NCI-H1092 (cell line): ENCODE results near the gene PLXND1.
A peak's percentile ranks its signal among the peaks of the same experiment; 100 is the strongest.
"Not testable (repeated sequence)": the region's sequence is repeated elsewhere in the genome, so short reads cannot be mapped to it uniquely, and the experiment has no call there.

Source experiments
- DNase-seq: peaks from one replicate; lab custom pipeline; 2025; lab: John Stamatoyannopoulos, UW

The PLXND1 gene

DNA sequence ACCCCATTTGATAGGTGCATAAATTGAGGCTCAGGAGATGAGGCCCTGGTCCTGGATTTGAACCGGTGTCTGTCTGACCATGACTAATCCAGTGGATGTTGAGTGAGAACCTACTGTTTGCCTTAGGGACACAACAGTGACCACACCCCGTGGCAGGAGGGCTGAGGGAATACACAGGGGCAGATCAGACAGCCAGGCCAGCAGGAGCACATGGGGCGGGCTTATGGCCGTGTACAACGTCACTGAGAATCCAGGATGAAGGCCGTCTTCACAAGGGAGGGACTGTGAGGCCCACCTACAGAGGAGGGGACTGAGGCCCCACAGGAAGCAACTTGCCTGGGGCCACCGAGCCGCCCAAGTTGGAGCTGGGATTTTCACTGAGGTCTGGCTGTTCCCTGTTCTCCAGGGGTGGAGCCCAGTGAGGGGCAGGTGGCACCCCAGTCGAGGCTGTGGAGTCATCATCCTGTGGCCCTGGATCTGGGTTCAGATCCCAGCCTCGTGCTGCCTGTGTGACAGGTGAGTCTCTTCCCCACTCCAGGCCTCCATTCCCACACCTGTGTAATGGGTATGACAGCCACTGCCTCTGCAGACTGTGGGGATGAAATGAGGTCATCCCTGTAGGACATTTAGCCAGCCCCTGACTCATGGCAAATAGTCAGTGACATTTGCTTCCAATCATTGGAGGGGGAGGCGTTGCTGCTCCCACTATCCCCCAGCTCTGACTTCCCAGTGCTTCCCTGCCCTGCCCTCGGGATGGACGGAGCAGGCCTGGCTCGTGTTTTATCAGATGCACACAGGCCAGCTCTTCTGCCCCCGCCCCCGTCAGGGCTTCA, 6.3 kb upstream of the PLXND1 start:
- DNase-seq = no peak

DNA sequence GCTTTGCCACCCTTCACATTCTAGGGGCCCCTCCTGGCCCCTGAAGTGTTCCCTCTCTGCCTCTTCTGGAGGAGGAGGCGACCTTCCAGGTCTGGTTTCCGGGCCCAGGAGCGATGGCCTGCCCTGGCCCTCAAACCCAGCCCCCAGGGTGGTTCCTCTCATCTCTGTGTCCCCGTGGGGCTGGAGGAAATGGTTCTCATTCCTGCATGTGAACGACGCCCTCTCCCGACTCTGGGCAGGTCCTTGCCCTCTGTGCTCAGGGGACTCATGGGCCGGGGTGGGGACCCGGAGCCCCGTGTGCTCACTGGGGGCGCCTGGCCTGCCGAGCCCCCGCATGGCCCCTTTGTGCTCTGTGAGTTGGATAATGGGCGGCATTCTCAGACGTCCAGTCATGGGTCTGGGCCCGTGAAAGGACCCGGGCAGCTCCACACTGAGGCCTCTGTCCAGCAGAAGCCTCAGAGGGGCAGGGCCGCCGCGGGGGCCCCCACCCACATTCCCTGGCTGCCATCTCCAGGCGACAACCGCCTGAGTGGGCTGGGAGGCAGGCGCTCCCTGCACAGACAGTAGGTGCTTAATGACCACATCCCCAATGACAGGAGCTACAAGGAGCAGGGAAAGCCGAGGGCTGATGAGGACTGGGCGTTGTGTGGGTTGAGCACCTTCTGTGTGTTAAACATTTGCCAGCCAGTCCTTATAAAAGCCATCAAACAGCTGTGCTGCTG, 5.5 kb upstream of the PLXND1 start:
- DNase-seq = no peak

DNA sequence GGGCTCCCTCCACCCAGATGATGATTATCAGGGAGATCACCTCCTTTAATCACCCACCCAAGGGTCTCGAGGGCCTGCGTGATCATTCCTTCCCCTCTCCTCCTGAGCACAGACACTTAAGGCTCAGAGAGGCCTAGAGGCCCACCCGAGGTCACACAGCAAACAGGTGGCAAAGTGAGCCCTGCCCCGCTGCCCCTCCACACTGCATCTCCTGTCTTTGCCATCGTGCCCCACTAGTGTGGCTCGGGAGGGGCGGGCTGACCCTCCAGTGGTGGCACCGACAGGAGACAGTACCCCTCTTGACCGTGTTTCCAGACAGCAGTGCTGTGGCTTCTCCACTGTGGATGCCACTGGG, 4.9 kb upstream of the PLXND1 start:
- no peak for DNase-seq

DNA sequence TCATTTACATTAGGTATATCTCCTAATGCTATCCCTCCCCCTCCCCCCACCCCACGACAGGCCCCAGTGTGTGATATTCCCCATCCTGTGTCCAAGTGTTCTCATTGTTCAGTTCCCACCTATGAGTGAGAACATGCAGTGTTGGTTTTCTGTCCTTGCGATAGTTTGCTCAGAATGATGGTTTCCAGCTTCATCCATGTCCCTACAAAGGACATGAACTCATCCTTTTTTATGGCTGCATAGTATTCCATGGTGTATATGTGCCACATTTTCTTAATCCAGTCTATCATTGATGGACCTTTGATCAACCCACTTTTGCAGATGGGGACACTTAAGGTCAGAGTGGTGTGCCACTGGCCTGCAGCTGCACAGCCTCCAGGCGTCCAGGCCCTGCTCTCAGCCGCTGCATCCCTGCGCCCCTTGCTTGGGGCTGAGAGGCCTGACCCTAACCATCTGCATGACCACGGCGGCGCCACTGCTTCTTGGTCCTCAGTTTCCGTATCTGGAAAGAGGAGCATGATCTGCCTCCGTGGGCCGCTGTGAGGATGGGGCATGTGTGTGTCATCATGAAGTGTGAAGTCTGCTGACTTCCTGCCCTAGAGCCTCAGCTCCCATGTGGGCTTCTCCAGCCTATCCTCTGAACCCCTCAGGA, 4.4 kb upstream of the PLXND1 start:
- not testable (repeated sequence) for DNase-seq

DNA sequence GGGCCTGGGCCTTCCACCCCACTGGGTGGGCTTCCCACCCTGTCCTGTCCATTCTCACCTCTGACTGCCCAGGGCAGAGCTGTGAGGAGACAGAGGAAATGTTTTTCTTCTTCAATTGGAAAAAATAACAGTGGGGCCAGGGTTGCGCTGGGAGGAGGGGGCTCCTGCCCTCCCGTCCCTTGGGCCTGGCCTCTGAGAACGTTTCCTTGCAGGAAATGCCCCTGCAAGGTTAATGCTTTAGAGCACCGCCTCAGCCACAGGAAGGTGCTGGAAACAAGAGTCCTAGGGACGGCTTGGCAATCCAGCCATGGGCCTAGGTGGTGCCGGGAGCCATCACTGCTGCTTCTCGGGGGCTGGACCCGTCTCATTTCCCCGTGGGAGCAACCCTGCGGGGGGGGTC, 3.8 kb upstream of the PLXND1 start:
- DNase-seq = no peak

DNA sequence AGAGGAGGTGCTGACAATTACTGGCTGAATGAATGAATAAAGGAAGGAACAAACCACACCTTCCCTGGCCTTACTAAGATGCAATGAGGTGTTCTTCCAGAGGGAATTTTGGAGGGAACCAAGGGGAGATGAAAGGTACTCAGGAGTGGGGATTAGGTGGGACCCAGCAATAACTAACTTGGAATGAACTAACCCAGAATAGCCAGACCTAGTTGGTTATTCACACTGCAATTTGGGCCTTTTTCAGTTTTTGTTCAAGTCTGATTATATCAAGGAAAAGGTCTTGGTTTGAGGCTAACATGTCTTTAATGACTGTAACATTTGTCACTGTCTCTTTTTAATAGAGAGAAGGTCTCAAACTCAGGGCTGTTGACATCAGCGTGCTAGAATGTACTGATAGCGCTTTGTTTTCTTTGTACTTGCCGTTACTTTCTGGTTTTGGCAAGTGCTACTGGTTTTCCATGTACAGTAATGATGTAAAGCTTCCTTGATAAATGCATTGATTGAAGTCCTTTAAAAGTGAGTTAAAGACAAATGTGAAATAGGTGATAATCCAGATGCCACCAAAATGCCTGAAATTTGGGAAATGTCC, 3.2 kb upstream of the PLXND1 start:
- no peak for DNase-seq

DNA sequence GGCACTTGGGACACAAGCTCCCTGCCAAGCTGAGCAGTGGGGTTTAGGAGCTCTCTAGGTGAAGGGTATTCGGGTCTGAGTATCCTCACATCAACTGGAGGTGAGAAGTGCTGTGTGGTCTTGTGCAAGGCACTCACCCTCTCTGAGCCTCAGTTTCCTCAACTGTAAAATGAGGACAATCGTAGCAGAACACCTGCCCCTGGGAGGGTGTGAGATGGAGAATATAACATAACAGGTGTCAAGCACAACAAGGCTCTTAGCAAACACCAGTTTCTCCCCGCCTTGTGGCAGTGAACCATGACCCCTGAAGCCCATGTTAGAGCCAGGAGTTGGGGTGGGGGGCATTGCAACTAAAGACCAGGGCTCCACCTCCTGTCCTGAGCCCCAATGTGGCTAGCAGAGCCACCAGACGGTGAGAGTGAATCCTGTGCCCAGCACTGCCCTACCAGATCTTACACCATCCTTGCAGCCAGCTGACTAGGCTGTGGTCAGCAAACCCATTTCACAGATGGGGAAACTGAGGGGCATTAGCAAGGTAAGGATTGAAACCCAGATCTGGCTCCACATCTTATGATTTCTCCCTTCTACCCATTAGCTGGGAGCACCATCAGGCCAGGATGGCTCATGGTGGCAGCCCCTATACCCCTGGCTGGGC, 2.6 kb upstream of the PLXND1 start:
- DNase-seq = no peak

DNA sequence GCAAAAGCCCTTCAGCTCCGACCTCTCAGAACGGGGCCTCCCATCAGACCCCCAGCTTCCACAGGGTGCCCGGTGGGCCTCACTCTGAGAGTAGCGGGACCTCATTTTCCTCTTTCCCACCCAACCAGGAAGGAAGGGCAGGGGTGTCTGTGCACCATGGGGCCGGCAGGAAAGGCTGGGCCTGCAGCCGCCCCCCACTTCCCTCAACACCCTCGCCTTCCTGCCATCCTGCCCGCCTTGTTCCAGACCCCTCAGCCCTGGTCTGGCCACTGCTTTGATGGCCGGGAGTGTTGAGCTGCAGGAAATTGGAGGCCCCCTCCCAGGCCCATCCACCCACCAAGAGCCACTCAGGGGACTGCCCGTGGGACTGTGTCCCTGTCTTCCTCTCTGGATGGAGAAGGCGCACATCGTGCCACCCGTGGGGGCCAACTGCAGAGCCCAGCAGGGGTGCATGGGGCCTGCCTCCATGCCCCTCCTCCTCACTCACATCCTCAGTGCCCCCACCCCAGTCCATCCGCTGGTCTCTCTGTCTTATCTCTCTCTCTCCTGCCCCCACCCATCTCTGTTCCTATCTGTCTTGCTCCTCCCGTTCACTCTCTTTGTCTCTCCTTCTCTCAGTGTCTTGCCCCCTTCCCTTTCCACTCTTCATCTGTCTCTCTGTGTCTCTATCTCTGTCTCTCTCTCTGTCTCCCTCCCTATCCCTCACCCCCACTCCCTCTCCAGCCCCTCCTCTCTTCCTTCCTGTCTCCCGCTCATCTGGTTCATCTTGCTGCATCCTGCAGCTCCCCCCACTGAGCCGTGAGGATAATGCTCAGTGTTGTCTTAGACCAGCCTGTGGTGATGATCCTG, 1.8 kb upstream of the PLXND1 start:
- peak; percentile 50 for DNase-seq

DNA sequence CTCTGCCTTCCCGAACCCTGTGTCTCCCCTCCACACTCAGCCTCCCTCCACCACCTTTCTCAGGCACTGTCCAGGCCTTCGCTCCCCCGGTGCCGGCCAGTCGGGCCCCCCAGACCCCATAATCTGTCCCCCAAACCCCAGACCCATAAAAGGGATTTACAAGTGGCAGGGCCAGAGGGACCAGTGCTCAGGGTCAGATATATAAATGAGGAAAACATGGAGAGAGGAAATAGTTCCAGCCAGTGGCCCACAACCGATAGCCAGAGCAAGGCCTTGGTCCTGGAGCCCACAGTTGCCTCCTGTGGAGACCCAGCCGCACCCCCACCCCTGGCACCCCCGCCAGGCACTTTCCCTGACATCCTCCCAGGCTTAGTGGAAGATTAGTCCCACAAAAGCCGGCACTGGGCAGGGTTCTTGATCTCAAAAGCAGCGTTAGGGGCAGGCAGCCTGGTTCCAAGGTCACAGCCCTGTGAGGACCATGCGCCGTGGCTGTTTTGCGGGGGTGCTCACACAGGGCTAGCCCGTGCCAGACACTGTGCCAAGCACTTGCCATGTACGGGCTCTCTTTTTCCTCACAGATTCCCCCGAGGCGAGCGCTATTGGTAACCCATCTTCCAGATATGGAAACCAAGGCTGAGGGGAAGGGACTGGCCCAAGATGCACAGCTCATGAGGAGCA, 1.1 kb upstream of the PLXND1 start:
- DNase-seq = no peak

DNA sequence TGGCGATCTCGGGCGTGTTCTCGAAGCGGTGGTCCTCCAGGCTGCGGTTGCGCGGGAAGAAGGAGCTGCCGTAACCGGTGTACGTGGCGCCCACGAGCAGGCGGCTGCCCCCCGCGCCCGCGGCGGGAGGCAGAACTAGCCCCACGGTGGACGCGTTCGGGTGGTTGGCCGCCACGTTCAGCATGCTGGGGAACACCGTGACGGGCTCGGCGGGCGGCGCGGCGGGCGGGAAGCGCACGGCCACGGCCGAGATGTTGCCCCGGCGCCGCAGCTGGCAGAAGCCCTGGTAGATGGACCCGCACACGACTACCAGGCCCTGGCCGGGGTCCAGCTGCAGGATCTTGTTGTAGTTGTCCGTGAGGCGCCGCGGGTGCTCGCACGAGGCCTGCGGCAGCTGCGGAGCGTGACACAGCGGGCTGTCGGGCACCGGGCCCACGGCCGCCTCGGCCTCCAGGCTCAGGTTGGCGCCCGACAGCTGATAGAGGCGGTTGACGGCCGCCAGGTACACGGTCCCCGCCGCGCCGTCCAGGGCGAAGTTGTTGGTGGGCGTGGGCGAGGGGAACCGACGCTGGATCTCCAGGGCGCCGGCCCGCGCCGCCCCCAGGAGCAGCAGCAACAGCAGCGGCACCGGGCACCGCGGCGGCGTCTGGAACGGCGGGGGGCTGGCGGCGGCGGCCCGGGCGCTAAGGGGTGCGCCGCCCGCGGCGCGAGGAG, 397 bp downstream of the PLXND1 start:
- peak; percentile 25 for DNase-seq

DNA sequence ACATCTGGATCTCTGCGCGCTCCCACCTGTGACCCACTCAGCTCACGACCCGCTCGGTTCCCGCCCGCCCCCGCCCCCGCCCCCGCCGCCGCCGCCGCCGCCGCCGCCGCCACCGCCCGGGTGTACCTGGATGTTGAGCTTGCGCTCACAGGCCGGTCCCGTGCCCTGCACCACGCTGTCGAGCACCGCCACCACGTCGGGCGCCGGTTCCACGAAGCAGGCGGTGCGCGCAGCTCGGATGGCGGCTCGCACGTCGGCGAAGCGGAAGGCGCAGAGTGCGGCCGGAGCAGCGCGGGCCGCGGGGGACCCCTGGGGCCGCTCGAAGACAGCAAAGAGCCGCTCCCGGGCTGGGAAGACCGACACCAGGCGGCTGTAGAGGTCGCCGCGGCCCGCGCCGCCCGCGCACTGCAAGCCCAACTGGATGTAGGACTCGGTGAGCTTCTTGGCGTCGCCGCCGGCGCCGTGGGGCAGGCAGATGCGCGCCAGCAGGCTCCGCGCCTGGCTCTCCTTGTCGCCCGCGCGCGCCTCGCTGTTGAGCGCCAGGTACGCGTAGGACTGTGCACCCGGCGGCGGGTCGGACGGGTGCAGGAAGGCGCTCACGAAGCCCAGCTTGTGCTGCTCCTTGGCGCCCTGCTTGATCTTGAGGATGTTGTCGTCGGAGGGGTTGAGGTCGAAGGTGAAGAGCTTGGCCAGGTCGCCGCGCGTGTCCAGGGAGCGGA, 1.1 kb downstream of the PLXND1 start:
- peak; percentile 38 for DNase-seq

DNA sequence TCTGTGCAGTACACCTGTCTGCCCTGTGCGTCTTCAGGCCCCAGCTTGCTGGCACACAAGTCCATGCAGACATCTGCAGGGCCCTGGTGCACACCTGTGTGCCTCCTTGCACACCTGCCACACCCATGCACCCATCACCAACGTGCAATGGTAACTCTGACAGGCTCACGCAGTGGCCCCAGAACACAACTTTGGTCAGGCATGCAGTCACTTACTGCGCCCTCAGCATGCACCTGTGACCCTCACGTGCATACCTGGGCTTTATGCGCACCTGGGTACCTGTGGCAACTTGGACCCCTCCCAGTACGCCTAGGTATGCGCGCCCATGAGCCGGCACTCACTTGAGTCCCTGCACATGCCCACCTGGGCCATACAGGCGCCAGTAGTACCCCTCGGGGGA, 1.7 kb downstream of the PLXND1 start:
- no peak for DNase-seq

DNA sequence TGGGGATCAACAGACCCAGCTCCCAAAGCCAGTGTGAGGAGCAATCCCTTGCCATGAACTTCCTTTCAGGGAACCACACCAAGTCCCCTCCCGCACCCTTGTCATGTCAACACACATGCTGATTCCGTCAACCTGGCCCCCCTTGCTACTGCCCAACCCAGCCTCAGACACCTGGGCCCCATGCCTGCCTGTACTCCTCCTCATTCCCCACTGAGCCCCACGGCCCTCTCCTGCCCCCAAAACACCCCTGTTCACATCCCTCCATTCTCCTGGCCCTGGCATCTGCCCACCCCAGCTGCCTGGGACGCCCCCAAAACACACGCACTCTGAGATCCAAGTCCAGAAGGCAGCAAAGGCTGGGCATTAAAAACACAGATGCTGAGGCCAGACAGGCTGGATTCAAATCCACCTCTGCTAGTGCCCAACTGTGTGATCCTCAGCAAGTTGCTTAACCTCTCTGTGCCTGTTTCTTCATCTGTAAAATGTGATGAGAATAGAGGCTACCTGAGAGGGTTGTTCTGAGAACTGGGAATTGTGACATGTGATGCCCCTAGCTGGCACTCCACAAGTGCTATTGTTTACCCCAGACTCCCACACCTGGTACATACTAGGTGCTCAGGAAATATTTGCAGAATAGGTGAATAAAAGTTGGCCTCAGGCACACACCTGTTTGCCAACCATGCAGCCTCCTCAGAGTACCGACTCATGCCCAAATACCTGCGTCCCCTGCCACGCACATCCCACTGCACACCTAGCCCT, 2.3 kb downstream of the PLXND1 start:
- DNase-seq = no peak

DNA sequence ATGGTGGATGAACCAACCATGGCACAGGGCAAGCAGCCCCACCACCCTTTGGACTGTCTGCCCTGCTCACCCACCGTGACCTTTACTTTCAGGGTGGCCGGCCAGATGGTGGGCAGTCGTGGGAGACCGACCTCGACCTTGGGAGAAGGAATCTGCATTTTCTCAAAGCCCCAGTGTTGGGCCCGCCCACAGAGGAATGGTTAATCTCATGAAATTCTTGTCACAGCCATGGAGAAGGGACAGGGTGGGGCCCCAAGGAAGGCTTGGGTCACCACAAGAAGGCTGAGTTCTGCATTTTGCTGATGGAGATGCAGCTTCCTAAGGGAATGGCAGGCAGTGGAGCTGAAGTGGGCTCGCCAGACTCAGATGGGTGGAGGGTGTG, 2.9 kb downstream of the PLXND1 start:
- DNase-seq = no peak

DNA sequence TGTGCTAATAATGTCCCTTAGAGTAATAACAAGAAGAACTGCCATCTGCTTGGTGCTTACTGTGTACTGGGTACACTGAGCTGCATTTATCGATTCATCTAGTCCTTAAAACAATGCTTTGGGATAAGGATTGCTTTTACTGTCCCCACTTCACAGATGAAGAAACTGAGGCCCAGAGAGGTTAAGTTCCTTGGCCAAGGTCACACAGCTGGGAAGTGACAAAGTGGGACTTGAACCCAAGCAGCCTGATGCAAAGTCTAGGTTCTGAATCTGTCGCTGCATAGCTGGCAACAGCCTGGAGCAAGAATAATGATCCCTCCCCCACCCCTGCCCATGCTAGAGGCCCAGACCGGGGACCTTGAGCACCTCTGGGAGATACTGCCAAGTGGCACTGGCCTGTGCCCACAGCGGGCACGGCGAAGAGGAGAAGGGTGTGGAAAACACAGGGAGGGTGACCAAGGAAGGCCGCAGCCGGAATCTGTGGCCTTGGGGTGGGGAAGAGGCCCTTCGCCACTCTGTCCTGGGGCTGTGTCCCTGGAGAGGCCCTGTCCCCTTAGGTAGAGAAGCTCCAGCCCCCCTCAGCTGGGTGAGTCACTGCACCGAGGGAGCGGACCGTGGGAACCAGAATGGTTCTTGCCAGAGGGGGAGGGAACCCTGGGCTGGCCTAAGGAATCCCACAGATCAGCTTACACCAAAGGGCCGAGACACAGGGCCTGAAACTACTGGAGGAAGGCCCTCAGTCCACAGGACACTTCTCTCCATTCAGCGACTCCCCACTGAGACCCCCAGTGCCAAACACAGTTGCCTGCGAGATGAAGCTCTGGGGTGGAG, 3.5 kb downstream of the PLXND1 start:
- DNase-seq = no peak

DNA sequence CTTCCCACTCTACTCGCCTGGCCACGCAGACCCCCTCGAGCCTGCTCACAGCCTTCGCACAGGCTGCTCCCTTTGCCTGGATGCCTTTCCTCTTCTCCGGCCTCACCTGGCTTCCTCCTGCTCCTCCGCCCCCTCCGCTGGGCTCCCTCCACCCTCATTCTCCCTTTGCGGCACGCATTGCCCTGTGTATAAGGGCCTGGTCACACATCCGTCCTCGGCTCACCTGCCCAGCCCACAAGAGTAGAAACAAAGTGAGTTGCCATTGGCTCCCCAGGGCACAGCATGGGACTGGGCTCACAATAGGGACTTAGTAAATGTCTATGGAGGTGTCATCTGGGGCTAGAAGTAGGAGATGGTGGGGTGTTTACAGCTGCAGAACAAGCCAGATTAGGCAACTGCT, 4.2 kb downstream of the PLXND1 start:
- DNase-seq = no peak

DNA sequence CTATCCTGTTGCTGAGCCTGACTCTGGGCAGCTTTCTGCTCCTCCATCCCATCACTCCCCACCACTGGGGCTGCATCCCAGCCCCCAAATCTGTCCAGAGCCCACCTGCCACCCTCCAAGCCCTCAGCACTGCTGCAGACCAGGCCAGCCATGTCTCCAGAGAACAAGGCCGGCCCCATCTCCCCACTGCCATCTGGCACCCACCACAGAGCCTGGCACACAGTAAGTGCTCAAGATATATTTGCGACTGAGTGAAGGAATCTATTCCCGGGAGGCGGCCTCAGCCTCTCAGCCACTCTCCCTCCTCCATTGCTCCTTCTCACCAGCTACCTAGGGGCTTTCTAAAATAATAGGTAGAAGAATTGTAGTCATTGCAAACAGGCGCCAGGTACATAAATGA, 4.8 kb downstream of the PLXND1 start:
- DNase-seq = no peak

DNA sequence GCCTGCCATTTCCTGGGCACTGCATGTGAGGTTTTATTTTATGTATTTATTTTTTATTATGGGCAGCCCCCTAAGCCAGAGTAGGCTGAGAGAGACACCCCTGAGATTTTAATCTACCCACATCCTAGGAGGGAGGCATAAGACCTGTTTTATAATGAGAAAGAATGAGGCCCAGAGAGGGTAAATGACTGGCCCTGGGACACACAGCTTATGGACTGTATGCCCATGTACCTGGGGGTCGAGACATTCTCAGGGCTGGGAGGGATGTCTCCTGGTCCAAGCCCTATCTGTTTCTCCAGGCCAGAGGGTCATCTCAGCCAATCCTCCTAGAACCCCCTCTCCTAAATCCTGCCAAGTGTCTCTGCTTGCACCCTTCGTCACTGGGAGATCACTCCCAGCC, 6.1 kb downstream of the PLXND1 start:
- DNase-seq = no peak
